ENCODE results near the gene ASTN2.

Gene ASTN2

GRCh38 chr9:116875576-116875975 lies 539.3 kb downstream of the ASTN2 start:
- Mint-ChIP-seq H3K9me3 (peaks cover 19% of the 10 kb centered on the region), H3K36me3 (ENCODE audit: low read depth) (no peaks in the 10 kb centered on the region), H3K27ac (no peak overlapping the region), H3K4me3 (no peak overlapping the region), H3K27me3 (ENCODE audit: low read depth) (no peaks in the 10 kb centered on the region), H3K4me1 (ENCODE audit: low read depth) (no peaks in the 10 kb centered on the region)

- H3K27ac Mint-ChIP-seq, result no peak overlapping the region
- H3K27me3 Mint-ChIP-seq (ENCODE audit: low read depth), result no peaks in the 10 kb centered on the region
- H3K36me3 Mint-ChIP-seq (ENCODE audit: low read depth), result no peaks in the 10 kb centered on the region
- H3K9me3 Mint-ChIP-seq, result peaks cover 19% of the 10 kb centered on the region
- H3K4me3 Mint-ChIP-seq, result no peak overlapping the region
- H3K4me1 Mint-ChIP-seq (ENCODE audit: low read depth), result no peaks in the 10 kb centered on the region
These were observed 540.6 kb downstream of the ASTN2 start for GRCh38 chr9:116873937-116874914.

GRCh38 chr9:116873491-116873890 lies 541.4 kb downstream of the ASTN2 start:
- no peak overlapping the region for H3K4me3 Mint-ChIP-seq
- H3K36me3 Mint-ChIP-seq (ENCODE audit: low read depth), result no peaks in the 10 kb centered on the region
- H3K9me3 Mint-ChIP-seq, result peaks cover 19% of the 10 kb centered on the region
- H3K27ac Mint-ChIP-seq, result no peak overlapping the region
- H3K4me1 Mint-ChIP-seq (ENCODE audit: low read depth), result no peaks in the 10 kb centered on the region
- no peaks in the 10 kb centered on the region for H3K27me3 Mint-ChIP-seq (ENCODE audit: low read depth)

GRCh38 chr9:116870566-116870965 lies 544.3 kb downstream of the ASTN2 start:
- no peak overlapping the region for H3K4me3 Mint-ChIP-seq
- no peak overlapping the region for H3K27ac Mint-ChIP-seq
- H3K36me3 Mint-ChIP-seq (ENCODE audit: low read depth), result no peaks in the 10 kb centered on the region
- H3K4me1 Mint-ChIP-seq (ENCODE audit: low read depth), result no peaks in the 10 kb centered on the region
- H3K9me3 Mint-ChIP-seq, result no peaks in the 10 kb centered on the region
- peaks cover 4% of the 10 kb centered on the region for H3K27me3 Mint-ChIP-seq (ENCODE audit: low read depth)

- Mint-ChIP-seq H3K4me1 (ENCODE audit: low read depth) (no peaks in the 10 kb centered on the region), H3K9me3 (no peaks in the 10 kb centered on the region), H3K36me3 (ENCODE audit: low read depth) (no peaks in the 10 kb centered on the region), H3K27me3 (ENCODE audit: low read depth) (peaks cover 4% of the 10 kb centered on the region), H3K27ac (no peak overlapping the region), H3K4me3 (no peak overlapping the region)
These were observed 546.7 kb downstream of the ASTN2 start for GRCh38 chr9:116868201-116868600.

GRCh38 chr9:116861321-116861720 lies 553.5 kb downstream of the ASTN2 start:
- no peak overlapping the region for H3K27ac Mint-ChIP-seq
- no peaks in the 10 kb centered on the region for H3K27me3 Mint-ChIP-seq (ENCODE audit: low read depth)
- H3K4me3 Mint-ChIP-seq, result no peak overlapping the region
- no peaks in the 10 kb centered on the region for H3K9me3 Mint-ChIP-seq
- no peaks in the 10 kb centered on the region for H3K4me1 Mint-ChIP-seq (ENCODE audit: low read depth)
- H3K36me3 Mint-ChIP-seq (ENCODE audit: low read depth), result no peaks in the 10 kb centered on the region

- H3K4me1 Mint-ChIP-seq (ENCODE audit: low read depth), result no peaks in the 10 kb centered on the region
- H3K36me3 Mint-ChIP-seq (ENCODE audit: low read depth), result no peaks in the 10 kb centered on the region
- H3K27me3 Mint-ChIP-seq (ENCODE audit: low read depth), result no peaks in the 10 kb centered on the region
- H3K4me3 Mint-ChIP-seq, result no peak overlapping the region
- no peak overlapping the region for H3K27ac Mint-ChIP-seq
- no peaks in the 10 kb centered on the region for H3K9me3 Mint-ChIP-seq
These were observed 554.2 kb downstream of the ASTN2 start for GRCh38 chr9:116860509-116861120.

- H3K27me3 Mint-ChIP-seq (ENCODE audit: low read depth), result no peaks in the 10 kb centered on the region
- no peaks in the 10 kb centered on the region for H3K36me3 Mint-ChIP-seq (ENCODE audit: low read depth)
- H3K4me3 Mint-ChIP-seq, result no peak overlapping the region
- no peaks in the 10 kb centered on the region for H3K4me1 Mint-ChIP-seq (ENCODE audit: low read depth)
- H3K27ac Mint-ChIP-seq, result no peak overlapping the region
- no peaks in the 10 kb centered on the region for H3K9me3 Mint-ChIP-seq
These were observed 555.1 kb downstream of the ASTN2 start for GRCh38 chr9:116859763-116860162.

GRCh38 chr9:116857321-116857720 lies 557.5 kb downstream of the ASTN2 start:
- no peaks in the 10 kb centered on the region for H3K9me3 Mint-ChIP-seq
- H3K4me3 Mint-ChIP-seq, result no peak overlapping the region
- H3K36me3 Mint-ChIP-seq (ENCODE audit: low read depth), result no peaks in the 10 kb centered on the region
- H3K27me3 Mint-ChIP-seq (ENCODE audit: low read depth), result no peaks in the 10 kb centered on the region
- H3K4me1 Mint-ChIP-seq (ENCODE audit: low read depth), result no peaks in the 10 kb centered on the region
- H3K27ac Mint-ChIP-seq, result no peak overlapping the region

- Mint-ChIP-seq H3K27ac (no peak overlapping the region), H3K4me3 (no peak overlapping the region), H3K27me3 (ENCODE audit: low read depth) (no peaks in the 10 kb centered on the region), H3K4me1 (ENCODE audit: low read depth) (no peaks in the 10 kb centered on the region), H3K36me3 (ENCODE audit: low read depth) (no peaks in the 10 kb centered on the region), H3K9me3 (no peaks in the 10 kb centered on the region)
These were observed 558.8 kb downstream of the ASTN2 start for GRCh38 chr9:116855881-116856662.

- Mint-ChIP-seq H3K27ac (no peak overlapping the region), H3K36me3 (ENCODE audit: low read depth) (no peaks in the 10 kb centered on the region), H3K4me3 (no peak overlapping the region), H3K9me3 (no peaks in the 10 kb centered on the region), H3K27me3 (ENCODE audit: low read depth) (no peaks in the 10 kb centered on the region), H3K4me1 (ENCODE audit: low read depth) (no peaks in the 10 kb centered on the region)
These were observed 565.1 kb downstream of the ASTN2 start for GRCh38 chr9:116849721-116850120.

GRCh38 chr9:116844621-116845020 lies 570.2 kb downstream of the ASTN2 start:
- Mint-ChIP-seq H3K27me3 (ENCODE audit: low read depth) (no peaks in the 10 kb centered on the region), H3K4me3 (no peak overlapping the region), H3K9me3 (no peaks in the 10 kb centered on the region), H3K36me3 (ENCODE audit: low read depth) (no peaks in the 10 kb centered on the region), H3K27ac (no peak overlapping the region), H3K4me1 (ENCODE audit: low read depth) (no peaks in the 10 kb centered on the region)

- H3K4me1 Mint-ChIP-seq (ENCODE audit: low read depth), result no peaks in the 10 kb centered on the region
- H3K9me3 Mint-ChIP-seq, result no peaks in the 10 kb centered on the region
These were observed 570.8 kb downstream of the ASTN2 start for GRCh38 chr9:116843863-116844620.

GRCh38 chr9:116842658-116843057 lies 572.2 kb downstream of the ASTN2 start:
- H3K27ac Mint-ChIP-seq, result no peak overlapping the region
- no peaks in the 10 kb centered on the region for H3K36me3 Mint-ChIP-seq (ENCODE audit: low read depth)
- no peak overlapping the region for H3K4me3 Mint-ChIP-seq
- no peaks in the 10 kb centered on the region for H3K9me3 Mint-ChIP-seq
- no peaks in the 10 kb centered on the region for H3K4me1 Mint-ChIP-seq (ENCODE audit: low read depth)
- H3K27me3 Mint-ChIP-seq (ENCODE audit: low read depth), result no peaks in the 10 kb centered on the region

More at GRCh38 chr9:116843863-116844620, 570.8 kb downstream of the ASTN2 start:
- Mint-ChIP-seq H3K36me3 (ENCODE audit: low read depth) (no peaks in the 10 kb centered on the region), H3K4me3 (no peak overlapping the region), H3K27ac (no peak overlapping the region), H3K27me3 (ENCODE audit: low read depth) (no peaks in the 10 kb centered on the region)

Measured in T-helper 1 cell treated with Interleukin-12 subunit alpha and Interleukin-12 subunit beta and Interleukin-4 antibody, amounts not matched to agents 30 μg/mL and 1 μg/mL, for 36 hours (primary cell).